ENCODE results near the gene SART3.

The SART3 gene

DNA sequence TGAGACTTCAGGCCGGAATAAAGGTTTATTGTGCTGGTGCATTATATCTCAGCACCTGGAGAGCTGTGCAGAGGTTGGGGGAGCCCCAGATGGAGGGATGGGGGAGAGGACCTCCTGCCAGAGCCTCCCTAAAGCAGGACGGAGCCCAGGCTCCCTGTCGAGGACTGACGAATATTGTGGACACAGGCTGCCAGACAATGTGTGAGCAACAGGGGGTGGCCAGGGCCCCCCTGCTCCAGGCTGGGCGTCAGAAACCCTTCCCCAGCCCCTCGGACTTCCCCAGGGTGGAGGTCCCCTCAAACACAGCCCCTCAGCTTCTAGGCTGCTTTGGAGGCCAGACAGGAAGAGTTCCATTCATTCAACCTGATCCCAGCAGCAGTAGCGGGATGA, 28.9 kb upstream of the SART3 start:
- Histone ChIP-seq H3K36me3 (ENCODE audit: control insufficient read depth, insufficient read depth, low read length) (no peaks in the 10 kb centered on the region), H3K27me3 (replicated peaks; ENCODE audit: control insufficient read depth, insufficient read depth, low read length) (no peaks in the 10 kb centered on the region), H3K4me3 (replicated peaks; ENCODE audit: low read depth, low read length) (no peak overlapping the region)
- TF ChIP-seq, protein P1, sequence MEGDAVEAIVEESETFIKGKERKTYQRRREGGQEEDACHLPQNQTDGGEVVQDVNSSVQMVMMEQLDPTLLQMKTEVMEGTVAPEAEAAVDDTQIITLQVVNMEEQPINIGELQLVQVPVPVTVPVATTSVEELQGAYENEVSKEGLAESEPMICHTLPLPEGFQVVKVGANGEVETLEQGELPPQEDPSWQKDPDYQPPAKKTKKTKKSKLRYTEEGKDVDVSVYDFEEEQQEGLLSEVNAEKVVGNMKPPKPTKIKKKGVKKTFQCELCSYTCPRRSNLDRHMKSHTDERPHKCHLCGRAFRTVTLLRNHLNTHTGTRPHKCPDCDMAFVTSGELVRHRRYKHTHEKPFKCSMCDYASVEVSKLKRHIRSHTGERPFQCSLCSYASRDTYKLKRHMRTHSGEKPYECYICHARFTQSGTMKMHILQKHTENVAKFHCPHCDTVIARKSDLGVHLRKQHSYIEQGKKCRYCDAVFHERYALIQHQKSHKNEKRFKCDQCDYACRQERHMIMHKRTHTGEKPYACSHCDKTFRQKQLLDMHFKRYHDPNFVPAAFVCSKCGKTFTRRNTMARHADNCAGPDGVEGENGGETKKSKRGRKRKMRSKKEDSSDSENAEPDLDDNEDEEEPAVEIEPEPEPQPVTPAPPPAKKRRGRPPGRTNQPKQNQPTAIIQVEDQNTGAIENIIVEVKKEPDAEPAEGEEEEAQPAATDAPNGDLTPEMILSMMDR (IDR thresholded peaks at IDR 0.05; ENCODE audit: insufficient read depth, low read length, poor library complexity, severe bottlenecking), result no peak
- no peak for DNase-seq (ENCODE audit: extremely low read depth, insufficient read length)

DNA sequence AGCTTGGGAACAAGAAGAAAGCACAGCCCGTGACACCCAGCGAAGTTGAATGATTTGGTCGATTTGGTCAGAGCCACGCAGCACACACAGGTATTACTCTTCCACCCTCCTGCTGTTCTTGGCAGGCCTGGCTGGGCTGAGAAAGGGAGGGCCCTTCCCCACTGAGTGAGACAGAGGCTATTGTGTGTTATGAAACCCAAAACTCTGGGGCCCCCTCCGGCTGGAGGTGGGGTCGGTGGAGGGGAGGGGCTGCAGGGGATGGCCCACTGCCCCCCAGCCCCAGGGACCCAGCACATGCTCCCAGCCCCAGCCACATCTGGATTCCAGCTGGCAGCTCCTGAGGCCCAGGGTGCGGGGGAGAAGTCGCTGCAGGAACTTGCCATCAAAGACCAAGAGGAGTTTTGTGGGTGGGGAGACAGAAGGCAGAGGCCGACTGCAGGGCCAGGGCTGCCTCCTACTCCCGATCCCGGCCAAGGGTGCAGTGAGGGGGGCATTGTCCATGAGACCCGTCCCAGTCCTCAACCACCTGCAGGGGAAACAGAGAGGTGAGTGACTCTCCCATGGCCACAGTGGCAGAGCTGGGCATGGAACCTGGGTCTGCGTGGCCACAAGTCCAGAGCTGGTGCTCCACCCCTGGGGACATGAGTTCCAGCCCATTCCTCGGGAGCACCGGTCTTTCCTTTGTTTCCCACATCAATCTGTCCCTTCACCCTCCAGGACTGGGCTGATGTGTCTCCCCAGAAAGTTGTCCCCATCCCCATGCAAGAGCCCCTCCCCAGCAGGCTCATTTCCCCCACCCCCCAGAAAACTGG, 28.3 kb upstream of the SART3 start:
- no peak for DNase-seq (ENCODE audit: extremely low read depth, insufficient read length)
- Histone ChIP-seq H3K4me3 (replicated peaks; ENCODE audit: low read depth, low read length) (no peak overlapping the region), H3K36me3 (ENCODE audit: control insufficient read depth, insufficient read depth, low read length) (no peaks in the 10 kb centered on the region), H3K27me3 (replicated peaks; ENCODE audit: control insufficient read depth, insufficient read depth, low read length) (no peaks in the 10 kb centered on the region)
- TF ChIP-seq, protein P1 (IDR thresholded peaks at IDR 0.05; ENCODE audit: insufficient read depth, low read length, poor library complexity, severe bottlenecking), result no peak

DNA sequence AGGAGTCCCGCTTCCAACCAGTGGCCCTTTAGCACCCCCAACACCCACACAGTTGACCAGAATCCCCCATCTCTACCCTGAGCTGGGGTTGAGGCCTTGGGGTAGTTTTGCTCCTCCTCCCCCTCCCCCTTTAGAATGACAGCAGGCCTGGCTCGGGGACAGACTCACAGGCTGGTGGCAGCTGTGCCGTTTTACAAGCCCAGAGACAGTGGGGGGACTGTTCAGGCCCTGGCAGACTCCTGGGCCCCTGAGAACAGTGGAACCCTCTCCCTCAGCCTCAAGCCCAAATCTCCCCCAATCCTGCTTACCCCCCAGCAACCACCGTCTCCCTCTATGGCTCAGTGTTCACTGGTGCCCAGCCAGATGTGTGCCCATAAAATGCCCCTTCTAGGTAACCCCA, 26.9 kb upstream of the SART3 start:
- Histone ChIP-seq H3K4me3 (replicated peaks; ENCODE audit: low read depth, low read length) (no peak overlapping the region), H3K27me3 (replicated peaks; ENCODE audit: control insufficient read depth, insufficient read depth, low read length) (no peaks in the 10 kb centered on the region), H3K36me3 (ENCODE audit: control insufficient read depth, insufficient read depth, low read length) (no peaks in the 10 kb centered on the region)
- no peak for DNase-seq (ENCODE audit: extremely low read depth, insufficient read length)
- TF ChIP-seq, protein P1 (IDR thresholded peaks at IDR 0.05; ENCODE audit: insufficient read depth, low read length, poor library complexity, severe bottlenecking), result no peak

DNA sequence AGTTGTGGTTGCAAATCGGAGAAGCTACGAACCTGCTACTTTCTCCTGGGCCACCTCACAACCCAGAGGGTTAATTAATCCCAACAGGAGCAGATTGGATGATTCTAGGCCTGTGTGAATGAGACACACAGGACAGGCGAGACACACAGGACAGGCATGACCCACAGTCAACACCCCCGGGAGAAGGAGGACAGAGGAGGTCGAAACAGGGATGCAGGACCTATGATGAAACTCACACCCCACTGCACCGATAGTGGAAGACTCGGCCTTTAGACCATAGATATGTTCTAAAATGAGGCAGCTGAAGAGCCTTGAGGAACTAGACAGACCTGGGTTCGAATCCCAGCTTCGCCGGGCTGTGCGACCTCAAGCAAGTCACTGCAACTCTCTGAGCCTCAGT, 25.3 kb upstream of the SART3 start:
- TF ChIP-seq, protein P1 (IDR thresholded peaks at IDR 0.05; ENCODE audit: insufficient read depth, low read length, poor library complexity, severe bottlenecking), result no peak
- Histone ChIP-seq H3K4me3 (replicated peaks; ENCODE audit: low read depth, low read length) (no peak overlapping the region), H3K27me3 (replicated peaks; ENCODE audit: control insufficient read depth, insufficient read depth, low read length) (no peaks in the 10 kb centered on the region), H3K36me3 (ENCODE audit: control insufficient read depth, insufficient read depth, low read length) (no peaks in the 10 kb centered on the region)
- no peak for DNase-seq (ENCODE audit: extremely low read depth, insufficient read length)

DNA sequence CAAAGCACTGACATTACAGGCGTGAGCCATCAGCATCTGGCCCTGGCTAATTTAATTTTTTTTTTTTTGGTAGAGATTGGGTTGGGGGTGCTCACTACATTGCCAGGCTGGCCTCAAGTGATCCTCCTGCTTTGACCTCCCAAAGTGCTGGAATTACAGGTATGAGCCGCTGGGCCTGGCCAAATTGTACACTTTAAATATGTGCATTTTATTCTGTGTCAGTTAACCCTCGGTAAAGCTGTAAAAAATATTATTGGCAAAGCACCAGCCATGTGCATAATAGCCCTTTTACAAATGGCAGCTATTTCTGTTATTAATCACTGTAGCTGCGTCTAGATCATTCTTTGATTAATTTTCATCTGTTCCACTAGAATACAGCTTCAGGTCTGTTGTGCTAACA, 24.9 kb upstream of the SART3 start:
- TF ChIP-seq, protein P1 (IDR thresholded peaks at IDR 0.05; ENCODE audit: insufficient read depth, low read length, poor library complexity, severe bottlenecking), result no peak
- H3K27me3 ChIP-seq (replicated peaks; ENCODE audit: control insufficient read depth, insufficient read depth, low read length), result no peaks in the 10 kb centered on the region
- no peak overlapping the region for H3K4me3 ChIP-seq (replicated peaks; ENCODE audit: low read depth, low read length)
- H3K36me3 ChIP-seq (ENCODE audit: control insufficient read depth, insufficient read depth, low read length), result no peaks in the 10 kb centered on the region
- DNase-seq (ENCODE audit: extremely low read depth, insufficient read length), result no peak
